HG03460 (cell line): ENCODE measurements around the gene HYDIN.

Source experiments
- ATAC-seq: cut with Tn5 transposase; IDR thresholded peaks from one replicate; pipeline ENCODE4 v1.9.1; 2021; ENCODE audit not compliant: unreplicated experiment

HYDIN gene

DNA sequence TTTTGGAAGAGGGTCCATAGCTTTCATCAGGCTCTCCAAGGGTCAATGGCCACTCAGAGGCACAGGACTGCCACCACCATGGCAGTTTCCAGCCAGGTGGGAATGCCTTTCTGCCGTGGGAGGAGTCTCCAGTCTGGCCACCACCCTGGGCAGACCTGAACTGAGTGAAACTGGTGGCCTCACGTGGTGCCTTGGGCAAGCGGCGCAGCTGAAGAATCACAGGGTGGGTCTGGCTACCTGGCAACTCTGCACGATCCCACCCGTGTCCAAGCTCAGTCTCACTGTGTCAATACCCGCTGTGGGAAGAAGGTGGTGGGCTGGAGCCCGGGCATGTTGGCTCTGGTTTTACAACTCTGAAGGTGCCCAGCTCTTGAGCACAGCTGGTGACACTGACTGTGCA, 461.4 kb downstream of the HYDIN start:
- no peak for ATAC-seq

- no peak for ATAC-seq
Measured at GRCh38 chr16:70768203-70768580, 462.3 kb downstream of the HYDIN start.

GRCh38 chr16:70767377-70768202, 462.9 kb downstream of the HYDIN start:
- no peak for ATAC-seq

GRCh38 chr16:70766658-70767057, 463.9 kb downstream of the HYDIN start:
- ATAC-seq: no peak

DNA sequence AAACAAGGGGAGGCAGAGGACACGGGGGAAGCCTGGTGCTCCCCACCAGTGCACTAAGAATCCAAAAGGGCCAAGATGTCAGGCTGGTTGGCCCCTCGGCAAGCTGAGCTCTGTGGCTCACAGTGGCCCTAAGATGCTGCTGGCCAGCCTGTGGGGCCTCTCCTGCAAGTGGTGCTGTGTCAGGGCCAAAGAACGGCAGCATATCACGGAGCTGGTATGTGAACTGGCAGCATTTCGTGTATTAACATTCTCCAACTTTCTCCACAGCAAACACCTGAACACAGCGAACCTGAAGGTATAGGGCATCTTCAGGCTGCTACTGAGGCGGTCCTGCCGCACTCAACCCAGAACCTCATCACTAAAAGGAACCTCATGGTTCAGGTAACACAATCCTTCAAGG, 464.3 kb downstream of the HYDIN start:
- ATAC-seq: no peak

DNA sequence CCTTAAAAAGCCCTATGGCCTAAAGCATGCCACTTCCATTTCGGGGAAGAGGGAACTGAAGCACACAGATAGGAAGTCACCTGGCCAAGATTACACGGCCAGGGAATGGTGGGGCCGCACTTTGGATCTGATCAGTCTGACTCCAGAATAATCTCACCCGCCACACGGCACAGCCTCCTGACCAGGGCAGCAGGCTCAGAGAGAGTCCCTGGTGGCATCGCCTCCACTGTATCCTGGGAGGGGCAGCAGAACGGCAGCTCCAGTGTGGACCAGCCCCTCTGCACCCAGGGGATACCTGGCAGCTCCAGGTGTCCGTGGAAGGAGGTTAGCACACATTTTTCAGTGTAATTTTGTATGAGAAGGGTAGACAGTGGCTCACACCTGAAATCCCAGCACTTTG, 465.0 kb downstream of the HYDIN start:
- no peak for ATAC-seq

- no peak for ATAC-seq
Measured at GRCh38 chr16:70764632-70765031, 465.9 kb downstream of the HYDIN start.

DNA sequence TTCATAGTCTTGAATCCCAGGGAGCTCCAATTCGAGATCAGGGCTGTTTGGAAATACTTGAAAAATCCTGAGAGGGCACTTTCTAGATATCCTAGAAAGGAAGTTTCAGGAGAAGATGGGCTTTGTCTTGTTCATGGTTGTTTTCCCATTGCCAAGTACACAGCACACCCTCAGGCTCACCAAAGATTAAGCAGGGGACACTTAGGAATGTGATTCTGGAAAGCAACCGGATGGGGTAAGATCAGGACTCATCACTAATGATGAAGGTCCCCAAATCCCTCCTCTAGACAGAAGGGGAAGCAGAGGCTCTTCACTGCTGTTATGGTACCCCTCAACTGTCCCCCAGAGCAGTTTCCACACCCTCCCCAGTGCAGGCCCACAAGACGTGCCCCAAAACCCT, 470.3 kb downstream of the HYDIN start:
- ATAC-seq: no peak

GRCh38 chr16:70759666-70760065, 470.9 kb downstream of the HYDIN start:
- ATAC-seq: no peak

- no peak for ATAC-seq
Measured at GRCh38 chr16:70758786-70759185, 471.7 kb downstream of the HYDIN start.
